ENCODE results near the gene PARVA.

DNA sequence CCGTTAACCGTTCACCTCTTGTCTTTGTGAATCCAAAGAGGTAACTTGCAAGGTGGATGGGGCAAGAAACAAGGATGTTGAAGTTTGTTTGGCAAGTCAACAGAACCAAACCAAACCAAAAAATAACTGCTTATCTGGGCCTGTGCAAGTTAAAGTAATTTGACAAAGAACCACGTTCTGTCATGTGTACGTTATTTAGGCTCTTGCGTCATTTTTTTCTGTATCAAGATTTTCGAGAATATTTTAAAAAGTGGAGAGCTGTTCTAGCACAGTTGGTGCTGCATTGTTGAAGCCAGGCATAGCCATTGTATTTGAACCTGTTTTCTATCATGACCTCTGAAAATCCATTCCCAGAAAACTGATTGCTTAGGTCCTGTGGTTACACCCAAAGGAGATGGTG, 55.1 kb downstream of the PARVA start:
- TF ChIP-seq ESRRG (CRISPR knock-in tag; IDR thresholded peaks at IDR 0.05) (no peak), ZFP3 (CRISPR knock-in tag; IDR thresholded peaks at IDR 0.05) (no peak)
